ENCODE results near the gene SERINC4.
"Not testable (repeated sequence)": the region's sequence is repeated elsewhere in the genome, so short reads cannot be mapped to it uniquely, and the experiment has no call there.

SERINC4 gene

DNA sequence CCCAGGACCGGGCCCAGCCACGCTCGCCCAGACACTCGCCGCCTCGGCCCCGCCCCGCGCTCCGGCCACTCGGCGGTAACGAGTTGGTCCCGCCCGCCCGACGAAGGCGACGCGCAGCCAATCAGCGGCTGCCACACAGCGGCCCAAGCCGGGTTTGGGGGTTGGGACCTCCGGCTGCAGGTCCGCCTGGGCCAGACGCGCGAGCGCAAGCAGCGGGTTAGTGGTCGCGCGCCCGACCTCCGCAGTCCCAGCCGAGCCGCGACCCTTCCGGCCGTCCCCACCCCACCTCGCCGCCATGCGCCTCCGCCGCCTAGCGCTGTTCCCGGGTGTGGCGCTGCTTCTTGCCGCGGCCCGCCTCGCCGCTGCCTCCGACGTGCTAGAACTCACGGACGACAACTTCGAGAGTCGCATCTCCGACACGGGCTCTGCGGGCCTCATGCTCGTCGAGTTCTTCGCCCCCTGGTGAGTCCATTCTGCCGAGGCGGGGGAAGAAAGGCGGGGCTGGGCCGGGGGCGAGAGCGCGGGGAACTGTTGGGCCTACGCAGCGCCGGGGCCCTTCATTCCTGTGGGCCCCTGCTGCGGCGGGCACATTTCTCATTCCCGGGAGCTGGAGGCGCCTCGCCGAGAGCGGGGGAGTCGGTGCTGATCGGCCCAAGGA is 53.6 kb downstream of the SERINC4 start, which contains the start of gene PDIA3:
PDIA3 (plus strand) TSS at position 194 of the 658 bp plus-strand sequence; CDS start at position 296, 102 bp downstream.
- in situ Hi-C loops (cut with HindIII; ENCODE audit: low sequenced_read_pairs) = not testable (repeated sequence)
- TF ChIP-seq, protein P1, sequence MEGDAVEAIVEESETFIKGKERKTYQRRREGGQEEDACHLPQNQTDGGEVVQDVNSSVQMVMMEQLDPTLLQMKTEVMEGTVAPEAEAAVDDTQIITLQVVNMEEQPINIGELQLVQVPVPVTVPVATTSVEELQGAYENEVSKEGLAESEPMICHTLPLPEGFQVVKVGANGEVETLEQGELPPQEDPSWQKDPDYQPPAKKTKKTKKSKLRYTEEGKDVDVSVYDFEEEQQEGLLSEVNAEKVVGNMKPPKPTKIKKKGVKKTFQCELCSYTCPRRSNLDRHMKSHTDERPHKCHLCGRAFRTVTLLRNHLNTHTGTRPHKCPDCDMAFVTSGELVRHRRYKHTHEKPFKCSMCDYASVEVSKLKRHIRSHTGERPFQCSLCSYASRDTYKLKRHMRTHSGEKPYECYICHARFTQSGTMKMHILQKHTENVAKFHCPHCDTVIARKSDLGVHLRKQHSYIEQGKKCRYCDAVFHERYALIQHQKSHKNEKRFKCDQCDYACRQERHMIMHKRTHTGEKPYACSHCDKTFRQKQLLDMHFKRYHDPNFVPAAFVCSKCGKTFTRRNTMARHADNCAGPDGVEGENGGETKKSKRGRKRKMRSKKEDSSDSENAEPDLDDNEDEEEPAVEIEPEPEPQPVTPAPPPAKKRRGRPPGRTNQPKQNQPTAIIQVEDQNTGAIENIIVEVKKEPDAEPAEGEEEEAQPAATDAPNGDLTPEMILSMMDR (IDR thresholded peaks at IDR 0.05; ENCODE audit: low read depth, low read length, missing control alignments) = peak; percentile 14
- peak within 1 kb of the TSS; percentile 75 for H3K4me3 ChIP-seq (ENCODE audit: low read depth, low read length)
- DNase-seq (ENCODE audit: low read depth) = peak; percentile 78
